MM.1S (cell line): ENCODE results near the gene SPEM3.

Experiments used
- CTCF ChIP-seq: fragments of 300-600 bp; sonication (generic); IDR thresholded peaks from 2 replicates; pipeline ENCODE4 v1.5.1; 2016; ENCODE audit warnings: antibody characterized with exemption, low read length, mixed read lengths
- EZH2 ChIP-seq: fragments of 300-600 bp; sonication (generic); optimal IDR thresholded peaks from 2 replicates; pipeline ENCODE3; 2017; ENCODE audit warnings: low read depth, mild to moderate bottlenecking, antibody characterized with exemption, low read length, mixed read lengths

GRCh38 chr17:7440834-7441195 is 12.2 kb downstream of the SPEM3 start:
- TF ChIP-seq EZH2: no peak
- no peak for TF ChIP-seq CTCF
